ENCODE results near the gene PUS10.

- TF ChIP-seq, protein P1, sequence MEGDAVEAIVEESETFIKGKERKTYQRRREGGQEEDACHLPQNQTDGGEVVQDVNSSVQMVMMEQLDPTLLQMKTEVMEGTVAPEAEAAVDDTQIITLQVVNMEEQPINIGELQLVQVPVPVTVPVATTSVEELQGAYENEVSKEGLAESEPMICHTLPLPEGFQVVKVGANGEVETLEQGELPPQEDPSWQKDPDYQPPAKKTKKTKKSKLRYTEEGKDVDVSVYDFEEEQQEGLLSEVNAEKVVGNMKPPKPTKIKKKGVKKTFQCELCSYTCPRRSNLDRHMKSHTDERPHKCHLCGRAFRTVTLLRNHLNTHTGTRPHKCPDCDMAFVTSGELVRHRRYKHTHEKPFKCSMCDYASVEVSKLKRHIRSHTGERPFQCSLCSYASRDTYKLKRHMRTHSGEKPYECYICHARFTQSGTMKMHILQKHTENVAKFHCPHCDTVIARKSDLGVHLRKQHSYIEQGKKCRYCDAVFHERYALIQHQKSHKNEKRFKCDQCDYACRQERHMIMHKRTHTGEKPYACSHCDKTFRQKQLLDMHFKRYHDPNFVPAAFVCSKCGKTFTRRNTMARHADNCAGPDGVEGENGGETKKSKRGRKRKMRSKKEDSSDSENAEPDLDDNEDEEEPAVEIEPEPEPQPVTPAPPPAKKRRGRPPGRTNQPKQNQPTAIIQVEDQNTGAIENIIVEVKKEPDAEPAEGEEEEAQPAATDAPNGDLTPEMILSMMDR (IDR thresholded peaks at IDR 0.05): no peak
- no peak for TF ChIP-seq POLR2A (IDR thresholded peaks at IDR 0.05)
These were observed 26.4 kb downstream of the PUS10 start for GRCh38 chr2:60991644-60992043.

Measured in body of pancreas (tissue), 4 donors.